Loucy (cell line): ENCODE results near the gene MAN2C1.

Experiments used
- EZH2phosphoT487 ChIP-seq: fragments of 200-600 bp; IDR thresholded peaks from 2 replicates; pipeline ENCODE4 v1.6.1; 2018; ENCODE audit warnings: antibody characterized with exemption, mild to moderate bottlenecking, moderate library complexity, borderline replicate concordance
- TF ChIP-seq, protein P1 (sequence below): fragments of 200-600 bp; sonication (generic); conservative IDR thresholded peaks from 2 replicates; pipeline ENCODE4 v1.5.1; 2014; ENCODE audit warnings: mild to moderate bottlenecking, antibody characterized with exemption, low read length

DNA sequence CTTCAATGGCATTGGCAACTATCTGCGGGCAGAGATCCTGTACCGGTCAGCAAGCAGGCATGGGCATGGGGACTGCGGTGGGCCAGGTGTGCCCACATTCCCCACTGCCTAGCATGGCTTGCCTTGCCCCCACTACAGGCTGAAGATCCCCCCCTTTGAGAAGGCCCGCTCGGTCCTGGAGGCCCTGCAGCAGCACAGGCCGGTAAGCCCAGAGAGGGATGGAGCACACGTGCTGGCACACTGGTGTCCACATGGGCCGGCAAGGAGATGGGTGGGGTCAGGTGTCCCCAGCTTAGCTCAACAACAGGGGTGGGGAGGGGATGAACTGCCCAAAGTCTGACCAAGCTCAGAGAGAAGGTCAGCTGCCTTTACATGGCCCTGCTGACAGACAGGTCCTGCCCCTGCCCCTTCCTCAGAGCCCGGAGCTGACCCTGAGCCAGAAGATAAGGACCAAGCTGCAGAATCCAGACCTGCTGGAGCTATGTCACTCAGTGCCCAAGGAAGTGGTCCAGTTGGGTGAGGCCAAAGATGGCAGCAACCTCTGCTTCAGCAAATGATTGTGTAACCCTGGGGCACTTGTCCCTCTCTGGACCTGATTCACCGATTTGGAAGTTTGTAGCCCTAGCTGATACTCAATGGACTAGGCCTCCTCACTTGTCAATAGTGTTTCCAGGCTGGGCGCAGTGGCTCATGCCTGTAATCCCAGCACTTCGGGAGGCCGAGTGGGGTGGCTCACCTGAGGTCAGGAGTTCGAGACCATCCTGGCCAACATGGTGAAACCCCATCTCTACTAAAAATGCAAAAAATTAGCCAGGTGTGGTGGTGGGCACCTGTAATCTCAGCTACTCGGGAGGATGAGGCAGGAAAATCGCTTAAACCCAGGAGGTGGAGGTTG, 16.0 kb downstream of the MAN2C1 start:
- TF ChIP-seq, protein P1, sequence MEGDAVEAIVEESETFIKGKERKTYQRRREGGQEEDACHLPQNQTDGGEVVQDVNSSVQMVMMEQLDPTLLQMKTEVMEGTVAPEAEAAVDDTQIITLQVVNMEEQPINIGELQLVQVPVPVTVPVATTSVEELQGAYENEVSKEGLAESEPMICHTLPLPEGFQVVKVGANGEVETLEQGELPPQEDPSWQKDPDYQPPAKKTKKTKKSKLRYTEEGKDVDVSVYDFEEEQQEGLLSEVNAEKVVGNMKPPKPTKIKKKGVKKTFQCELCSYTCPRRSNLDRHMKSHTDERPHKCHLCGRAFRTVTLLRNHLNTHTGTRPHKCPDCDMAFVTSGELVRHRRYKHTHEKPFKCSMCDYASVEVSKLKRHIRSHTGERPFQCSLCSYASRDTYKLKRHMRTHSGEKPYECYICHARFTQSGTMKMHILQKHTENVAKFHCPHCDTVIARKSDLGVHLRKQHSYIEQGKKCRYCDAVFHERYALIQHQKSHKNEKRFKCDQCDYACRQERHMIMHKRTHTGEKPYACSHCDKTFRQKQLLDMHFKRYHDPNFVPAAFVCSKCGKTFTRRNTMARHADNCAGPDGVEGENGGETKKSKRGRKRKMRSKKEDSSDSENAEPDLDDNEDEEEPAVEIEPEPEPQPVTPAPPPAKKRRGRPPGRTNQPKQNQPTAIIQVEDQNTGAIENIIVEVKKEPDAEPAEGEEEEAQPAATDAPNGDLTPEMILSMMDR, result no peak
- TF ChIP-seq EZH2phosphoT487, result no peak
